Endothelial cell of umbilical vein (primary cell): ENCODE measurements around the gene SCTR. TPM values are rescaled to one million over a fixed set of nuclear protein-coding genes. Genes with fewer than 3 reads are reported as not detected.

Source experiments
- BruUV-seq: library from RNA; stranded (reverse); fragments of 400-500 nt; replicated peaks from 2 replicates; lab custom pipeline; 2021; lab: Mats Ljungman, UMichigan
- CTCF ChIA-PET: fragments of 300-600, 350-600 bp; sonication (Branson Sonifier 250); formaldehyde crosslinking; loops from one replicate; lab custom pipeline; 2021; ENCODE audit warnings: antibody characterized with exemption, inconsistent platforms; lab: Charles Lee
- POLR2A ChIA-PET: fragments of 300-600, 350-600 bp; sonication (Branson Sonifier 250); formaldehyde crosslinking; loops from one replicate; lab custom pipeline; 2021; ENCODE audit warnings: antibody characterized with exemption, inconsistent platforms; lab: Charles Lee
- DNase-seq: peaks from one replicate; pipeline ENCODE4 v3.0.0-alpha.2; 2011; ENCODE audit warnings: low read depth, low spot score
- FAIRE-seq: peaks from 2 replicates; lab custom pipeline; 2011; peaks lifted over from hg19 to GRCh38; lab: Jason Lieb, UNC
- H2AFZ ChIP-seq: 2 replicates; pipeline ENCODE4 v1.6.0; 2012; ENCODE audit warnings: low read depth, low read length, control low read depth, inconsistent platforms
- H3K27ac ChIP-seq: 2 replicates; pipeline ENCODE4 v1.5.1; 2011; ENCODE audit warnings: low read depth, mild to moderate bottlenecking, control low read depth, low read length, moderate library complexity; ENCODE audit not compliant: insufficient read depth
- H3K27me3 ChIP-seq, 2 experiments: 2 replicates each; pipeline versions ENCODE4 v1.6.0 to v1.6.1; 2011; ENCODE audit warnings: low read length in 2 of 2, mixed read lengths in 1 of 2; ENCODE audit not compliant: control insufficient read depth in 2 of 2, insufficient read depth in 2 of 2
- H3K36me3 ChIP-seq, 2 experiments: 2 replicates in 1 of 2; 3 replicates in 1 of 2; pipeline ENCODE4 v1.5.1; 2011; ENCODE audit warnings: low read length in 2 of 2, mild to moderate bottlenecking in 1 of 2, moderate library complexity in 1 of 2; ENCODE audit not compliant: control insufficient read depth in 2 of 2, insufficient read depth in 2 of 2; ENCODE audit errors: extremely low read depth in 1 of 2
- H3K4me1 ChIP-seq: 3 replicates; pipeline ENCODE4 v1.5.1; 2011; ENCODE audit warnings: mild to moderate bottlenecking, low read length; ENCODE audit not compliant: control insufficient read depth, insufficient read depth; ENCODE audit errors: extremely low read depth
- H3K4me2 ChIP-seq: 2 replicates; pipeline ENCODE4 v1.6.1; 2011; ENCODE audit warnings: low read length, control low read depth, mixed read lengths; ENCODE audit not compliant: insufficient read depth
- H3K4me3 ChIP-seq, 3 experiments: fragments of 200-600 bp in 1 of 3; sonication (generic), shearing (Covaris generic) in 1 of 3; replicated peaks in 1 of 3; 2 replicates each; pipeline ENCODE4 v1.5.1; 2011 to 2016; ENCODE audit warnings: control low read depth in 3 of 3, low read length in 3 of 3, mild to moderate bottlenecking in 2 of 3, inconsistent platforms in 1 of 3, low read depth in 1 of 3, moderate library complexity in 1 of 3; ENCODE audit not compliant: insufficient read depth in 1 of 3
- H3K79me2 ChIP-seq: 2 replicates; pipeline ENCODE4 v1.6.0; 2012; ENCODE audit warnings: low read length, inconsistent platforms; ENCODE audit not compliant: control insufficient read depth, insufficient read depth
- H3K9ac ChIP-seq: replicated peaks from 2 replicates; pipeline ENCODE3; 2011; ENCODE audit warnings: low read length, control low read depth; ENCODE audit not compliant: insufficient read depth; ENCODE audit errors: extremely low read depth
- H3K9me1 ChIP-seq: replicated peaks from 3 replicates; pipeline ENCODE4 v1.6.0; 2011; ENCODE audit warnings: mild to moderate bottlenecking, low read length; ENCODE audit not compliant: control insufficient read depth, insufficient read depth; ENCODE audit errors: extremely low read depth
- H3K9me3 ChIP-seq: replicated peaks from 2 replicates; pipeline ENCODE4 v1.5.1; 2012; ENCODE audit warnings: low read length, inconsistent platforms; ENCODE audit not compliant: control insufficient read depth, insufficient read depth
- H4K20me1 ChIP-seq: replicated peaks from 2 replicates; pipeline ENCODE3; 2011; ENCODE audit warnings: mild to moderate bottlenecking, low read length; ENCODE audit not compliant: control insufficient read depth, insufficient read depth; ENCODE audit errors: extremely low read depth
- EZH2 ChIP-seq: IDR thresholded peaks from 2 replicates; pipeline ENCODE4 v1.6.1; 2012; ENCODE audit warnings: borderline replicate concordance, low read depth, mild to moderate bottlenecking, moderate library complexity, low read length, inconsistent platforms; ENCODE audit not compliant: severe bottlenecking
- FOS ChIP-seq: IDR thresholded peaks from 2 replicates; pipeline ENCODE4 v1.6.1; 2011; ENCODE audit warnings: mild to moderate bottlenecking, low read length, moderate library complexity, borderline replicate concordance; ENCODE audit not compliant: insufficient read depth
- GATA2 ChIP-seq: IDR thresholded peaks from 2 replicates; pipeline ENCODE4 v1.7.0; 2011; ENCODE audit warnings: low read depth, mild to moderate bottlenecking, moderate library complexity, mixed read lengths, low read length; ENCODE audit not compliant: insufficient read length, insufficient read depth
- JUN ChIP-seq: IDR thresholded peaks from 2 replicates; pipeline ENCODE4 v1.6.1; 2011; ENCODE audit warnings: borderline replicate concordance, low read depth; ENCODE audit not compliant: insufficient read length, insufficient read depth
- MYC ChIP-seq: IDR thresholded peaks from one replicate; pipeline ENCODE4 v1.6.1; 2011; ENCODE audit warnings: mild to moderate bottlenecking, low read depth, low read length
- POLR2A ChIP-seq: IDR thresholded peaks from 2 replicates; pipeline ENCODE4 v1.6.1; 2012; ENCODE audit warnings: low read depth, mild to moderate bottlenecking, control low read depth, low read length
- POLR2AphosphoS5 ChIP-seq: IDR thresholded peaks from 2 replicates; pipeline ENCODE4 v1.6.1; 2012; ENCODE audit warnings: low read depth, mild to moderate bottlenecking, control low read depth, low read length, moderate library complexity; ENCODE audit not compliant: insufficient read depth
- dilution Hi-C: fragments of 300-500 bp; cut with MboI; formaldehyde crosslinking; loops from one replicate; pipeline ENCODE4 v1.15.0; 2019; ENCODE audit warnings: low sequenced_read_pairs; ENCODE audit not compliant: extremely low pct_ligation_motif_present
- intact Hi-C: fragments of 100-400 bp; cut with micrococcal nuclease; formaldehyde crosslinking; loops from one replicate; pipeline ENCODE4 v1.10.0; 2022
- polyA plus RNA-seq, 4 experiments: library from polyadenylated mRNA; depleted of rRNA in 3 of 4; stranded (reverse) in 3 of 4; unstranded in 1 of 4; fragments of >200 nt; gene quantifications; 2 replicates each; pipeline versions ENCODE4 v1.2.1 to v1.2.3, GENCODE V29; 2011 to 2012; ENCODE audit warnings: missing spikeins in 1 of 4
- total RNA-seq: library from RNA; stranded (reverse); gene quantifications from 2 replicates; pipeline ENCODE4 v1.2.3, GENCODE V29; 2021
- TF ChIP-seq, protein P1 (sequence below), 2 donors: IDR thresholded peaks; 1 replicate in 1 of 2; 2 replicates in 1 of 2; pipeline ENCODE4 v1.5.1; 2011; ENCODE audit warnings: low read length in 2 of 2, mild to moderate bottlenecking in 2 of 2, moderate library complexity in 2 of 2, control low read depth in 1 of 2, inconsistent platforms in 1 of 2, low read depth in 1 of 2; ENCODE audit not compliant: insufficient read depth in 1 of 2; ENCODE audit errors: extremely low read depth in 1 of 2
- TF ChIP-seq, protein P2 (sequence below): IDR thresholded peaks from 2 replicates; pipeline ENCODE4 v1.6.1; 2011; ENCODE audit not compliant: insufficient read depth, insufficient read length

Gene SCTR
- total and polyA plus RNA-seq, 2 donors (not counting 3 experiments of a cell fraction or from before 2014, with no cell fraction given), result not detected

DNA sequence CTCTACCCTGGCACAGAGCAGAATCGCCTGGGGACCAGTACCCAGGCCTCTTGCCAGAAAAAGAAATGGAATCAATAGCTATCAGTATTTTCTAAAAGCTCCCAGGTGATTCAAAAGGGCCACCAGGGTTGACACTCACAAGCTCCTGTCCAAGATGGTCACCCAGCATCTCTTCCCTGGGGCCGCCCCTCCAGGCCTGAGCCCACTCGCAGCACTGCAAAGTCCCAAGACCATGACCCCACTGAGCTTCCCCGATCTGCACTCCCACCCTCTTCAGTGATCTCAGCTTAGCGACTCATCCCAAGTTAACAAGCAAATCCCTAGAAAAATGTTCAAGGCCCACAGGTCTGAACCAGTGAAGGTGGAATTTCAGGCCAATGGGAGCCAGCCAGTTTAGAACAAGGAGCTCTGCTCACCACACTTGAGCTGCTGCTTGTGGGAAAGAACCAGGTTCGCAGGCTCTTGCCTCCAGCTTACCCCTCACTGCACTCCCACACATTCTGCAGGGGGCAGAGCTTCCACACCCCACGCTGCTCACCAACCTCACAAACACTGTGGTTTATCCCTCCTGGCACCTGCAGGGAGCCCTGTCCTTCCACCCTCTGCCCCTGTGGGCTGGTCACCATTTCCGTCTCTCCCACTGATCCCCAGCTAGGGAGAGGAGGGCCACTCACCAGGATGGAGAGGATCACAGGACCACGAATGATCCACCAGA is 72.8 kb downstream of the SCTR start:
- H2AFZ ChIP-seq, result no peak overlapping the region
- no peaks in the 10 kb centered on the region for H3K9me1 ChIP-seq
- H3K79me2 ChIP-seq, result no peaks in the 10 kb centered on the region
- intact Hi-C loops, result no loop called here
- H3K36me3 ChIP-seq, result no peaks in the 10 kb centered on the region
- no TSS peak for BruUV-seq
- peaks cover 0 to 4% of the 10 kb centered on the region in 2 experiments for H3K27me3 ChIP-seq
- no peaks in the 10 kb centered on the region for H4K20me1 ChIP-seq
- dilution Hi-C loops, result no loop called here
- no peak overlapping the region for H3K4me2 ChIP-seq
- no peak overlapping the region for H3K27ac ChIP-seq
- no peak overlapping the region for H3K4me3 ChIP-seq
- H3K9me3 ChIP-seq, result no peaks in the 10 kb centered on the region
- H3K9ac ChIP-seq, result no peak overlapping the region
- ChIA-PET CTCF (interaction anchor here (0.8 to 2.1 kb wide), 9 partner anchors 9 to 65 kb away, joined by 3 to 7 read pairs (median 5); partner anchors contain the start of gene TMEM37), POLR2A (no interaction called here)
- TF ChIP-seq FOS (no peak), MYC (no peak), EZH2 (no peak), GATA2 (no peak), JUN (no peak), POLR2AphosphoS5 (no peak), POLR2A (no peak)
- TF ChIP-seq, protein P1, sequence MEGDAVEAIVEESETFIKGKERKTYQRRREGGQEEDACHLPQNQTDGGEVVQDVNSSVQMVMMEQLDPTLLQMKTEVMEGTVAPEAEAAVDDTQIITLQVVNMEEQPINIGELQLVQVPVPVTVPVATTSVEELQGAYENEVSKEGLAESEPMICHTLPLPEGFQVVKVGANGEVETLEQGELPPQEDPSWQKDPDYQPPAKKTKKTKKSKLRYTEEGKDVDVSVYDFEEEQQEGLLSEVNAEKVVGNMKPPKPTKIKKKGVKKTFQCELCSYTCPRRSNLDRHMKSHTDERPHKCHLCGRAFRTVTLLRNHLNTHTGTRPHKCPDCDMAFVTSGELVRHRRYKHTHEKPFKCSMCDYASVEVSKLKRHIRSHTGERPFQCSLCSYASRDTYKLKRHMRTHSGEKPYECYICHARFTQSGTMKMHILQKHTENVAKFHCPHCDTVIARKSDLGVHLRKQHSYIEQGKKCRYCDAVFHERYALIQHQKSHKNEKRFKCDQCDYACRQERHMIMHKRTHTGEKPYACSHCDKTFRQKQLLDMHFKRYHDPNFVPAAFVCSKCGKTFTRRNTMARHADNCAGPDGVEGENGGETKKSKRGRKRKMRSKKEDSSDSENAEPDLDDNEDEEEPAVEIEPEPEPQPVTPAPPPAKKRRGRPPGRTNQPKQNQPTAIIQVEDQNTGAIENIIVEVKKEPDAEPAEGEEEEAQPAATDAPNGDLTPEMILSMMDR (IDR thresholded peaks at IDR 0.05; ENCODE audit: extremely low read depth in 1 of 2, insufficient read depth in 1 of 2, low read depth in 1 of 2, low read length in 2 of 2), result no peak
- TF ChIP-seq, protein P2, sequence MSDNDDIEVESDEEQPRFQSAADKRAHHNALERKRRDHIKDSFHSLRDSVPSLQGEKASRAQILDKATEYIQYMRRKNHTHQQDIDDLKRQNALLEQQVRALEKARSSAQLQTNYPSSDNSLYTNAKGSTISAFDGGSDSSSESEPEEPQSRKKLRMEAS, result no peak
- peaks cover 19% of the 10 kb centered on the region for H3K4me1 ChIP-seq
- DNase-seq, result no peak
- FAIRE-seq, result no peak
